Activated CD4-positive, alpha-beta memory T cell treated with anti-CD3 and anti-CD28 coated beads for 36 hours (primary cell): ENCODE data around the gene ZNF827. TPM values are rescaled to one million over a fixed set of nuclear protein-coding genes. Genes with fewer than 3 reads are reported as not detected.

Source experiments
- CTCF ChIA-PET: fragments of 350-600 bp; sonication (Branson Sonifier 250); formaldehyde crosslinking; loops from one replicate; lab custom pipeline; 2021; ENCODE audit warnings: antibody characterized with exemption, inconsistent platforms; lab: Charles Lee
- POLR2A ChIA-PET: fragments of 350-600 bp; sonication (Branson Sonifier 250); formaldehyde crosslinking; loops from one replicate; lab custom pipeline; 2021; ENCODE audit warnings: antibody characterized with exemption; lab: Charles Lee
- DNase-seq: peaks from one replicate; pipeline ENCODE4 v3.0.0-alpha.2; 2020
- H3K27ac Mint-ChIP-seq: one replicate; pipeline ENCODE4 v1.8.0; 2021; ENCODE audit warnings: mixed read lengths
- H3K27me3 Mint-ChIP-seq: one replicate; pipeline ENCODE4 v1.8.0; 2021; ENCODE audit warnings: mixed read lengths
- H3K36me3 Mint-ChIP-seq: one replicate; pipeline ENCODE4 v1.8.0; 2021; ENCODE audit warnings: mixed read lengths
- H3K4me1 Mint-ChIP-seq: one replicate; pipeline ENCODE4 v1.8.0; 2021; ENCODE audit warnings: low read depth, mixed read lengths
- H3K4me3 Mint-ChIP-seq: one replicate; pipeline ENCODE4 v1.8.0; 2021; ENCODE audit warnings: mild to moderate bottlenecking, mixed read lengths
- H3K9me3 Mint-ChIP-seq: one replicate; pipeline ENCODE4 v1.8.0; 2021; ENCODE audit warnings: mixed read lengths
- intact Hi-C: fragments of 100-400 bp; cut with micrococcal nuclease; formaldehyde crosslinking; loops from one replicate; pipeline ENCODE4 v1.15.1; 2023
- total RNA-seq, 2 experiments: library from RNA; stranded (reverse); gene quantifications; one replicate each; pipeline ENCODE4 v1.2.3, GENCODE V29; 2021

The ZNF827 gene
- total RNA-seq, 2 experiments from 2014 or later, result 17.3 to 17.7 TPM

- ChIA-PET CTCF (no interaction called here), POLR2A (no interaction called here)
- Mint-ChIP-seq H3K4me1 (peaks cover 10% of the 10 kb centered on the region), H3K9me3 (no peaks in the 10 kb centered on the region), H3K27me3 (no peaks in the 10 kb centered on the region), H3K4me3 (no peak overlapping the region), H3K27ac (no peak overlapping the region), H3K36me3 (peaks cover 24% of the 10 kb centered on the region)
- DNase-seq, result no peak
- intact Hi-C loops, result no loop called here
Observed at GRCh38 chr4:145904413-145905177, 34.0 kb downstream of the ZNF827 start.

- Mint-ChIP-seq H3K4me1 (peaks cover 11% of the 10 kb centered on the region), H3K9me3 (no peaks in the 10 kb centered on the region), H3K4me3 (no peak overlapping the region), H3K36me3 (peaks cover 24% of the 10 kb centered on the region), H3K27ac (no peak overlapping the region), H3K27me3 (no peaks in the 10 kb centered on the region)
- intact Hi-C loops, result no loop called here
- CTCF ChIA-PET, result no interaction called here
- no peak for DNase-seq
- POLR2A ChIA-PET, result no interaction called here
Observed at GRCh38 chr4:145902522-145902921, 36.1 kb downstream of the ZNF827 start.

- no peak overlapping the region for H3K27ac Mint-ChIP-seq
- H3K36me3 Mint-ChIP-seq, result peaks cover 26% of the 10 kb centered on the region
- H3K27me3 Mint-ChIP-seq, result no peaks in the 10 kb centered on the region
- H3K9me3 Mint-ChIP-seq, result no peaks in the 10 kb centered on the region
- intact Hi-C loops, result no loop called here
- H3K4me1 Mint-ChIP-seq, result peaks cover 30% of the 10 kb centered on the region
- no peak overlapping the region for H3K4me3 Mint-ChIP-seq
- ChIA-PET POLR2A (no interaction called here), CTCF (interaction anchor here (0.8 kb wide), 1 partner anchor 16 kb away, joined by 3 read pairs; no protein-coding TSS in a partner anchor)
- DNase-seq, result no peak
Observed at GRCh38 chr4:145899886-145900460, 38.6 kb downstream of the ZNF827 start.

DNA sequence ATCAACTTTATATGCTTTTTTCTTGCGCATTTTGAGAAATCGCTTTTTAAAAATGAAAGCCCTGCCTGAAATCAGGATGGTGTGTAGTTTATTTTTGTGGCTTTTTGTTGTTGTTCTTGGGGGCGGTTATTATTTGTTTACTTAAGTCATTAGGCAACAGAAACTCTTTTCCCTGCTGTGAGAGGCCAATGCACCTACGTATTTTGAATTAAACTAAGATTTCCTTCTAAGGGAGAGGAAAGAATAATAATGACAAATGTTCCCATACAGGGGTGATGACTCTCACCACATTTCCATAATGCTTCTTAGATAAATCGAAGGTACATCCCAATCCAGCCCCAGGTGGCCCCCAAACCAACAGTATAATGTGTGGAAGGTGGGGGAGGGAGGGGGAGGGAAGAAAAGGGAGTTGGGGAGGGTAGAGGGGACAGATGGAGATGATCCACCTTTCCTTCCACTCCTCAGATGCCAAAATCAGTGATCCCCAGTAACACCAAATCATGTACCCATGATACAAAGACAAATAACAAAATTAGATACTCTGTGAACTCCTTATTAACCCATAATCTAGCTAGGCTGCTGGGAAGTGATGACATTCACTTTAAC, 39.6 kb downstream of the ZNF827 start:
- ChIA-PET POLR2A (no interaction called here), CTCF (interaction anchor here (0.5 kb wide), 1 partner anchor 82 kb away, joined by 3 read pairs; no protein-coding TSS in a partner anchor)
- Mint-ChIP-seq H3K27me3 (no peaks in the 10 kb centered on the region), H3K36me3 (peaks cover 26% of the 10 kb centered on the region), H3K4me3 (no peak overlapping the region), H3K4me1 (peaks cover 37% of the 10 kb centered on the region), H3K9me3 (no peaks in the 10 kb centered on the region), H3K27ac (no peak overlapping the region)
- DNase-seq, result no peak
- intact Hi-C loops, result no loop called here

DNA sequence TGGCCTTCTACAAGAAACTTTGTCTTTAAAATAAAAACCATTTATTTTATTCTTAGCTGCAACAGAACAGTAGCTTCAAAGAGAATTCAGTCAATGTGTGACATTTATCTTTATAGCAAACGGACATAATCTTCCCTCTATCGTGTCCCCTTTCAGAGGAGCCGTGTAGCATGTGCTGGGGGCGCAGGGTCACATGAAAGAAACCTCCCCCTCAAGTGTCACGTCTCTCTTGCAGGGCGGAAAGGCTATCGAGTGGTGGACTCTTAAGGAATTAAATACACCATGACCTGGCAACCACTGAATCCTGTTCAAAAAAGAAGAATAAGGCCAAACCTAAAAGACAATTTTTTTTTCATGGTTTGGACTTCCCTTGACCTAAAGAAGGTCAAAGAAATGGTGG, 40.2 kb downstream of the ZNF827 start:
- DNase-seq, result no peak
- no peak overlapping the region for H3K27ac Mint-ChIP-seq
- peaks cover 39% of the 10 kb centered on the region for H3K4me1 Mint-ChIP-seq
- peaks cover 28% of the 10 kb centered on the region for H3K36me3 Mint-ChIP-seq
- no peaks in the 10 kb centered on the region for H3K9me3 Mint-ChIP-seq
- H3K27me3 Mint-ChIP-seq, result no peaks in the 10 kb centered on the region
- ChIA-PET CTCF (no interaction called here), POLR2A (no interaction called here)
- intact Hi-C loops, result no loop called here
- H3K4me3 Mint-ChIP-seq, result no peak overlapping the region

DNA sequence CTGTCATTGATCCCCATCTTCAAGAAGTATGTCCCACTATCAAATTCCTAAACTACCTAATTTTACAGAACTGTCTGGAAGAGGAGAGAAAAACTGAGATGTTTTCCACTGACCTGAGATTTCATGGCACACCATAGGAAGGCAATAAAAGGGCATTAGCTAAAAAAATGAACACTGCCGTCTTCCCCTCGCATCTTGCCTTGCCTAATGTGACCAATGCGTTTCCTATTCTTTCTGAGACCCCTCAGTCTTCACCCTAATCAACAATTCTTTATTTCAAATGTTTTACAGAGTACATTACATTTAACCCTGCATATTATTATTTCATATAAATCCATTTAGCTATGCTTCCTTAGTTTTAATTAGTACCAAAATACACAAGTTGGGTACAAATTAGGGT, 43.6 kb downstream of the ZNF827 start:
- H3K4me3 Mint-ChIP-seq, result no peak overlapping the region
- H3K27ac Mint-ChIP-seq, result no peak overlapping the region
- H3K27me3 Mint-ChIP-seq, result no peaks in the 10 kb centered on the region

DNA sequence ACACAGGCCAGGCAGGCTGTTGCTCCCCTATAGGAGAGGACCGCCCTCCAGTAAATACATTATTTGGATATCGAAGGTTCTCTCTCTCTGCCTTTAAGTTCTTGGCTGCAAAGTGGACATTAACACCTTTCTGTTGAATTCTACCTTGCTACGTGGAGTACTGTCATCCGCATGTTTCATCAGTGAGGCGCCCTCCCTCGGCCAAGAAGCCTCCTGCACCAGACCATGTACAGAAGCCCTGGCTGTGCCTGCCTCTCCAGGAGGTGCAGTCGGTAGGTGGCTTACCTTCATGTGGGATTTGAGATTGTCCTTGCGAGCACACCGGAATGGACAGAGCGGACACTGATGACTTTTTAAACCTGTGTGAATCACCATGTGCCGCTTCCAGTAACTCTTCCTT, 46.7 kb downstream of the ZNF827 start:
- no peak for DNase-seq
- H3K36me3 Mint-ChIP-seq, result peaks cover 19% of the 10 kb centered on the region
- CTCF ChIA-PET, result no interaction called here
- H3K27me3 Mint-ChIP-seq, result no peaks in the 10 kb centered on the region
- POLR2A ChIA-PET, result no interaction called here
- H3K27ac Mint-ChIP-seq, result no peak overlapping the region
- intact Hi-C loops, result no loop called here
- peaks cover 30% of the 10 kb centered on the region for H3K4me1 Mint-ChIP-seq
- H3K4me3 Mint-ChIP-seq, result no peak overlapping the region
- H3K9me3 Mint-ChIP-seq, result no peaks in the 10 kb centered on the region

More for the DNA sequence above, 43.6 kb downstream of the ZNF827 start:
- intact Hi-C loops, result no loop called here
- POLR2A ChIA-PET, result no interaction called here
- Mint-ChIP-seq H3K9me3 (no peaks in the 10 kb centered on the region), H3K4me1 (peaks cover 39% of the 10 kb centered on the region), H3K36me3 (peaks cover 15% of the 10 kb centered on the region)
- CTCF ChIA-PET, result no interaction called here
- no peak for DNase-seq

- H3K4me3 Mint-ChIP-seq, result no peak overlapping the region
- H3K27ac Mint-ChIP-seq, result no peak overlapping the region
- no peak for DNase-seq
- peaks cover 17% of the 10 kb centered on the region for H3K4me1 Mint-ChIP-seq
- ChIA-PET CTCF (interaction anchor here (0.9 kb wide), 1 partner anchor 12 kb away, joined by 3 read pairs; no protein-coding TSS in a partner anchor), POLR2A (no interaction called here)
- H3K36me3 Mint-ChIP-seq, result peaks cover 28% of the 10 kb centered on the region
- intact Hi-C loops, result no loop called here
- H3K9me3 Mint-ChIP-seq, result no peaks in the 10 kb centered on the region
- no peaks in the 10 kb centered on the region for H3K27me3 Mint-ChIP-seq
Observed at GRCh38 chr4:145890689-145891088, 47.9 kb downstream of the ZNF827 start.

DNA sequence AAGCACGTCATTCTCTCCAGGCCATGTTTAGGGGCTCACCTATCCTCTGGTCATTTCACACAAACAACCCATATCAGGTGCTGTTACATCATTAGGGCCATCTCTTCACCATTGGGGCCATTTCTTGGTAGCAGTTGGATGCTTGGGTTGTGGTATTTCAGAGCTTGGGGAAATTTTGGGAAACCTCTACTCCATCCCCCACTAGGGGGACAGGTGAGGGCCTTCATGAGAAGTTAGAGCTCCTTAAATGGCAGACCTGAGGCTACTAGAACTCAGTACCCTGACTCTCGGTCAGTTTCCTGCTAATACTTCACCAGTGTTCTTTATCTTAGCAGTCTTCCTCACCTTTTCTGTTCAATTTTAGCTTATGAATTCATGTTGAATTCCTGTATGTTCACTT, 50.2 kb downstream of the ZNF827 start:
- peaks cover 3% of the 10 kb centered on the region for H3K4me1 Mint-ChIP-seq
- POLR2A ChIA-PET, result no interaction called here
- DNase-seq, result no peak
- intact Hi-C loops, result no loop called here
- H3K27me3 Mint-ChIP-seq, result no peaks in the 10 kb centered on the region
- H3K27ac Mint-ChIP-seq, result no peak overlapping the region
- H3K4me3 Mint-ChIP-seq, result no peak overlapping the region
- no peaks in the 10 kb centered on the region for H3K9me3 Mint-ChIP-seq
- CTCF ChIA-PET, result interaction anchor here (1.1 to 1.4 kb wide), 3 partner anchors 10 to 29 kb away, joined by 3 read pairs; no protein-coding TSS in a partner anchor
- H3K36me3 Mint-ChIP-seq, result peaks cover 37% of the 10 kb centered on the region

DNA sequence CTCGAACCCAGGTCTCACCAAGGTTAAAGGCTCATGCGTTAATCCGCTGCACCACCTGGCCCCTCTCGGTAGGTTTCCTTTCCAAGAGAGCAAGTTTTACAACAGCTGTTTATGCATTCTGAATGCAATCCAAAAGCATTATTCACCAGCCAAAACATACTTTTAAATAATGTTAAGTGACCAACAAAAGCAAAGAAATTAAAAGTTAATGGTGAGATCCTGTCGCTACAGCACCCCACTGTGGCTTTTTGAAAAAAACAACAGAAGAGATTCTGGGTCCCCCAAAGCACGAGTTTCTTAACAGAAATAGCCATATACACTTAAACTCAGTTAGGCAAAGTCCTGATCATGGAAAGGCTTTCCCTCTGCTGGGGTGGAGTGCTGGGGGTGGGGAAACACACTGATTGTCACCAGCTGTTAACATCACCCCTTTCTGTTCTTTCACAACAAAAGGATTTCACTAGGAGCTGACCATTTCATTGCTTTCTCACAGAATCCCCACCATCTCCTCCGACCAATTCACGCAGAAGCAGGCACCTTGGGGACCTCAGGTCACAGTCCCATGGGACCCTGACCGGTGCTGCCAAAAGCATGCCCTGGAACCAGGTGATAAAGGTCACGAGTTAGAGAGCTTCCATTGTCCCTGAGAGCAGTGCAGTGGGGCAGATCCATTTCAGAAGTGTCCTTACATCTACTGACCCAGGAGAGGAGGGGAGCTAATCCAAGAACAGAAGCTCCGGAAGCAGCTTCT, 51.2 kb downstream of the ZNF827 start:
- H3K27me3 Mint-ChIP-seq, result no peaks in the 10 kb centered on the region
- H3K4me1 Mint-ChIP-seq, result peaks cover 3% of the 10 kb centered on the region
- no peak for DNase-seq
- peaks cover 38% of the 10 kb centered on the region for H3K36me3 Mint-ChIP-seq
- H3K4me3 Mint-ChIP-seq, result no peak overlapping the region
- ChIA-PET POLR2A (no interaction called here), CTCF (interaction anchor here (1.1 to 1.4 kb wide), 2 partner anchors 9 to 28 kb away, joined by 3 read pairs; no protein-coding TSS in a partner anchor)
- H3K9me3 Mint-ChIP-seq, result no peaks in the 10 kb centered on the region
- no peak overlapping the region for H3K27ac Mint-ChIP-seq
- intact Hi-C loops, result no loop called here

DNA sequence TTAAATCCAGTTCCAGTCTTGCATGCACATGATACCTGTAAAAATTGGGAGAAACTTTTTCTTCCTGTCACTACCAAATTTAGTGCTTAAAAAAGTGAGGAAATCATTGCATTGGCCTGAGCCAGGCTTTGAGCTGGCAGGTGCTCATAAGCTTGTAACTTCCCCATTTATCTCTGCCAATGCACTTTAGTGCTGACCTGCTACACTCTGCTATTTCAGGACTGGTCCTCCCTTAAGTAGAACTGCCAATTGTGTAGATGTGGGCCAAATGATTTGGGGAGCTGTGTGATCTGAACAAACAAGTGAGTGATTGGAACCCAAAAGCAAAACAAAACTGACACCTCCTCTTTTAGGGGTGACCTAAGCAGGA, 51.8 kb downstream of the ZNF827 start:
- POLR2A ChIA-PET, result no interaction called here

DNA sequence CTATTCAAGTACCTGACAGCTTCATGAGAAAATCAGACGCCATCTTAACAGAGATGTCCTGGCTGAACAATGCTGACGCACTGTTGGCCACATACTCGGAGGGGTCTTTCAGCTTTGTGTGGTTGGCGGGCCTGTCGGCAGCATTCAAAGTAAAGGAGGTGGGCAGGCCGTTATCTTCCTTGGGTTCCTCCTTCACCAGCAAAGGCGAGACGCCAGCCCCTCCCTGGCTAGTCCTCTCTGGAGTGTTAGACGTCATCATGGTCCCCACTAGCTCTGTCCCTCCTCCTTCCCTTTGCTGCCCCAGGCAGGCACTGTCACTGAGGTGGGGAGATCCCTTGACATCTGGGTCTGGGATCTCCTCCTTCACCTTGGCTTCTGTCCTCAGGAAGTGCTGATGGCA, 53.0 kb downstream of the ZNF827 start:
- DNase-seq, result no peak
- Mint-ChIP-seq H3K27ac (no peak overlapping the region), H3K27me3 (no peaks in the 10 kb centered on the region), H3K36me3 (peaks cover 34% of the 10 kb centered on the region), H3K4me3 (no peak overlapping the region), H3K4me1 (peaks cover 3% of the 10 kb centered on the region), H3K9me3 (no peaks in the 10 kb centered on the region)
- ChIA-PET CTCF (interaction anchor here (0.7 kb wide), 1 partner anchor 420 kb away, joined by 3 read pairs; no protein-coding TSS in a partner anchor), POLR2A (no interaction called here)
- intact Hi-C loops, result no loop called here

More for the DNA sequence above, 51.8 kb downstream of the ZNF827 start:
- peaks cover 3% of the 10 kb centered on the region for H3K4me1 Mint-ChIP-seq
- intact Hi-C loops, result no loop called here
- no peak for DNase-seq
- no peaks in the 10 kb centered on the region for H3K9me3 Mint-ChIP-seq
- no peak overlapping the region for H3K4me3 Mint-ChIP-seq
- H3K36me3 Mint-ChIP-seq, result peaks cover 37% of the 10 kb centered on the region
- H3K27ac Mint-ChIP-seq, result no peak overlapping the region
- H3K27me3 Mint-ChIP-seq, result no peaks in the 10 kb centered on the region
- CTCF ChIA-PET, result no interaction called here
